ENCODE data around the gene CTCFL.

The CTCFL gene

GRCh38 chr20:57559658-57560553 is 35.0 kb upstream of the CTCFL start:
- DNase-seq = no peak

GRCh38 chr20:57559289-57559634 is 34.3 kb upstream of the CTCFL start:
- DNase-seq = no peak

- no peak for DNase-seq
Measured at GRCh38 chr20:57558614-57559288, 33.8 kb upstream of the CTCFL start.

- no peak for DNase-seq
Measured at GRCh38 chr20:57557926-57558613, 33.1 kb upstream of the CTCFL start.

GRCh38 chr20:57556980-57557274 is 32.0 kb upstream of the CTCFL start:
- DNase-seq = no peak

- no peak for DNase-seq
Measured at GRCh38 chr20:57555457-57556184, 30.7 kb upstream of the CTCFL start.

GRCh38 chr20:57553376-57554018 is 28.6 kb upstream of the CTCFL start:
- DNase-seq = no peak

- DNase-seq = no peak
Measured at GRCh38 chr20:57552471-57552870, 27.5 kb upstream of the CTCFL start.

- peak; percentile 3 for DNase-seq
Measured at GRCh38 chr20:57548177-57549058, 23.5 kb upstream of the CTCFL start.

GRCh38 chr20:57546956-57547649 is 22.2 kb upstream of the CTCFL start:
- DNase-seq = no peak

GRCh38 chr20:57545927-57546662 is 21.2 kb upstream of the CTCFL start:
- no peak for DNase-seq

- no peak for DNase-seq
Measured at GRCh38 chr20:57544838-57545564, 20.1 kb upstream of the CTCFL start.

GRCh38 chr20:57543754-57544153 is 18.8 kb upstream of the CTCFL start:
- DNase-seq = no peak

GRCh38 chr20:57540890-57541580 is 16.1 kb upstream of the CTCFL start:
- DNase-seq = no peak

- DNase-seq = no peak
Measured at GRCh38 chr20:57539889-57540288, 14.9 kb upstream of the CTCFL start.

GRCh38 chr20:57537822-57538221 is 12.9 kb upstream of the CTCFL start:
- DNase-seq = no peak

GRCh38 chr20:57536771-57537724 is 12.1 kb upstream of the CTCFL start:
- DNase-seq = no peak
